Prostate gland (tissue), 2 donors: ENCODE results near the gene PAX5.

Experiments used
- CTCF ChIP-seq, 4 experiments: fragments of 200-600 bp in 2 of 4; fragments of 450-650 bp in 2 of 4; sonication (generic) in 2 of 4; IDR thresholded peaks; 1 replicate in 3 of 4; 2 replicates in 1 of 4; pipeline ENCODE4 v1.5.1; 2016 to 2019; ENCODE audit warnings: antibody characterized with exemption in 4 of 4, mild to moderate bottlenecking in 2 of 4, moderate library complexity in 2 of 4
- POLR2A ChIP-seq: fragments of 450-650 bp; IDR thresholded peaks from one replicate; pipeline ENCODE4 v1.6.1; 2016; ENCODE audit warnings: antibody characterized with exemption, mild to moderate bottlenecking
- POLR2AphosphoS5 ChIP-seq: sonication (generic); formaldehyde crosslinking; IDR thresholded peaks from one replicate; pipeline ENCODE4 v1.6.1; 2017; ENCODE audit warnings: antibody characterized with exemption

GRCh38 chr9:36902080-36902716, 131.9 kb downstream of the PAX5 start:
- TF ChIP-seq POLR2A (no peak), CTCF (IDR thresholded peaks at IDR 0.05) (no peak), POLR2AphosphoS5 (no peak)
